Chondrocyte (in vitro differentiated cells): ENCODE results near the gene DGKI. TPM values are rescaled to one million over a fixed set of nuclear protein-coding genes. Genes with fewer than 3 reads are reported as not detected.

Experiments used
- DNase-seq: peaks from one replicate; pipeline ENCODE4 v3.0.0; 2021; ENCODE audit warnings: mixed read lengths, low spot score
- H3K27ac Mint-ChIP-seq: one replicate; pipeline ENCODE4 v1.8.0; 2021; ENCODE audit warnings: mild to moderate bottlenecking, moderate library complexity, mixed read lengths; ENCODE audit not compliant: unreplicated experiment
- H3K27me3 Mint-ChIP-seq: 2 replicates; pipeline ENCODE4 v1.8.0; 2021; ENCODE audit warnings: low read depth, mixed read lengths
- H3K36me3 Mint-ChIP-seq: 2 replicates; pipeline ENCODE4 v1.8.0; 2021; ENCODE audit warnings: low read depth, mixed read lengths
- H3K4me1 Mint-ChIP-seq: 2 replicates; pipeline ENCODE4 v1.8.0; 2021; ENCODE audit warnings: low read depth, mild to moderate bottlenecking, mixed read lengths
- H3K4me3 Mint-ChIP-seq: one replicate; pipeline ENCODE4 v1.8.0; 2021; ENCODE audit warnings: mild to moderate bottlenecking, moderate library complexity, mixed read lengths; ENCODE audit not compliant: unreplicated experiment
- H3K9me3 Mint-ChIP-seq: 2 replicates; pipeline ENCODE4 v1.8.0; 2021; ENCODE audit warnings: low read depth, mixed read lengths
- total RNA-seq: library from RNA; stranded (reverse); gene quantifications from 3 replicates; pipeline ENCODE4 v1.2.1, GENCODE V29; 2021
- TF ChIP-seq, protein P1 (sequence below): fragments of 200-600 bp; sonication (generic); IDR thresholded peaks from 2 replicates; pipeline ENCODE4 v1.5.0; 2021; ENCODE audit warnings: antibody characterized with exemption, mild to moderate bottlenecking, moderate library complexity

The DGKI gene
- total RNA-seq, 1 donor from 2014 or later = 15.3 TPM

DNA sequence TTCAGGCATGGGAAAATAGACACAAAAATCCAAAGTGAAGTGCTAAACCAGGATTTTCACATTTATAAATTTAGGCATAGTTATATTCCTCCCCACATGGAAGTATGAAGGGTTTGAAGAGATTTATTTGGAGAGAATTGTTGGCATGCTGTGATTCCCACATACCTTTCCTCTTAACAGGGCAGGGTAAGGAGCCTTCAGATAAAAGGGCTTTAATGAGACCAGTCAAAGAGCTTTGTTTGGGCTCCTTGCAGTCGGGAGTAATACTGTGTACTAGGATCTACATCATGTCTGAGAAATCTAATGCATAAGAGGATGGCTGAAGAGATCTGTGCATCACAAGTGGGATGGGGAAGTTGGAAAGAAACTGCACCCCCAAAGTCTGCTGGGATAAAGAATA lies 362.4 kb downstream of the DGKI start:
- TF ChIP-seq, protein P1, sequence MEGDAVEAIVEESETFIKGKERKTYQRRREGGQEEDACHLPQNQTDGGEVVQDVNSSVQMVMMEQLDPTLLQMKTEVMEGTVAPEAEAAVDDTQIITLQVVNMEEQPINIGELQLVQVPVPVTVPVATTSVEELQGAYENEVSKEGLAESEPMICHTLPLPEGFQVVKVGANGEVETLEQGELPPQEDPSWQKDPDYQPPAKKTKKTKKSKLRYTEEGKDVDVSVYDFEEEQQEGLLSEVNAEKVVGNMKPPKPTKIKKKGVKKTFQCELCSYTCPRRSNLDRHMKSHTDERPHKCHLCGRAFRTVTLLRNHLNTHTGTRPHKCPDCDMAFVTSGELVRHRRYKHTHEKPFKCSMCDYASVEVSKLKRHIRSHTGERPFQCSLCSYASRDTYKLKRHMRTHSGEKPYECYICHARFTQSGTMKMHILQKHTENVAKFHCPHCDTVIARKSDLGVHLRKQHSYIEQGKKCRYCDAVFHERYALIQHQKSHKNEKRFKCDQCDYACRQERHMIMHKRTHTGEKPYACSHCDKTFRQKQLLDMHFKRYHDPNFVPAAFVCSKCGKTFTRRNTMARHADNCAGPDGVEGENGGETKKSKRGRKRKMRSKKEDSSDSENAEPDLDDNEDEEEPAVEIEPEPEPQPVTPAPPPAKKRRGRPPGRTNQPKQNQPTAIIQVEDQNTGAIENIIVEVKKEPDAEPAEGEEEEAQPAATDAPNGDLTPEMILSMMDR = no peak
- Mint-ChIP-seq H3K27ac (no peak overlapping the region), H3K9me3 (peaks cover 6% of the 10 kb centered on the region), H3K36me3 (peaks cover 7% of the 10 kb centered on the region), H3K4me3 (no peak overlapping the region), H3K27me3 (no peaks in the 10 kb centered on the region), H3K4me1 (peaks cover 30% of the 10 kb centered on the region)
- DNase-seq = no peak

GRCh38 chr7:137482466-137482865 lies 364.3 kb downstream of the DGKI start:
- H3K9me3 Mint-ChIP-seq = peaks cover 6% of the 10 kb centered on the region
- H3K4me1 Mint-ChIP-seq = peaks cover 30% of the 10 kb centered on the region
- H3K36me3 Mint-ChIP-seq = peaks cover 7% of the 10 kb centered on the region
- DNase-seq = no peak
- H3K27me3 Mint-ChIP-seq = no peaks in the 10 kb centered on the region
- no peak overlapping the region for H3K4me3 Mint-ChIP-seq
- TF ChIP-seq, protein P1 = no peak
- peak overlapping the region; percentile 64 for H3K27ac Mint-ChIP-seq

DNA sequence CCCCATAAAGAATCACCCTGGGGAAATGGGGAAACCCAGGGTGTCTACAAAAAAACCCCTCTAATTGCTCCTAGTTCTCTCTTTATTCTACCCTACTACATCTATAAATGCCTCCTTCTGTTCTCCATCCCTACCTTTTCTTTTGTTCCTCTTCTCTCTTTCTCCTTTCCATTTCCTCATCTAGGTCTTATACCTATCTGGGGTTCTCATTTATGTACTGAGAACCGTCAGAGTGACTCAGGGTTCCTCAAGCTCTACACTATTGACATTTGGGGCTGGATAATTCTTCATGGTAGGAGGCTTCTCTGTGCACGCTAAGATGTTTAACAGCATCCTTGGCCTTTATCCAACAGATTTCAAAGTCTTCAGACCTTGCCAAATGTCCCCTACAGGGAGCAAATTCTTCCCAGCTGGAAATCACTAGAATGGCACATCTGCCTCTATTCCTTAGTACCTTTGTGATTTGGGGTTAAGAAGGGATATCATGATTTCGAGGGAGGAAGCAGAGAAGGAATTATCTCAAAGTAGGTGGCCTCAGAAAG lies 365.9 kb downstream of the DGKI start:
- H3K4me3 Mint-ChIP-seq = no peak overlapping the region
- H3K4me1 Mint-ChIP-seq = peaks cover 42% of the 10 kb centered on the region
- TF ChIP-seq, protein P1 = no peak
- no peak overlapping the region for H3K27ac Mint-ChIP-seq
- peaks cover 7% of the 10 kb centered on the region for H3K36me3 Mint-ChIP-seq
- H3K9me3 Mint-ChIP-seq = peaks cover 6% of the 10 kb centered on the region
- H3K27me3 Mint-ChIP-seq = no peaks in the 10 kb centered on the region
- no peak for DNase-seq

- H3K9me3 Mint-ChIP-seq = peaks cover 6% of the 10 kb centered on the region
- TF ChIP-seq, protein P1 = no peak
- no peak for DNase-seq
- peaks cover 7% of the 10 kb centered on the region for H3K36me3 Mint-ChIP-seq
- H3K4me1 Mint-ChIP-seq = peaks cover 43% of the 10 kb centered on the region
- no peak overlapping the region for H3K27ac Mint-ChIP-seq
- H3K4me3 Mint-ChIP-seq = no peak overlapping the region
- H3K27me3 Mint-ChIP-seq = no peaks in the 10 kb centered on the region
Measured at GRCh38 chr7:137480401-137480800, 366.4 kb downstream of the DGKI start.

DNA sequence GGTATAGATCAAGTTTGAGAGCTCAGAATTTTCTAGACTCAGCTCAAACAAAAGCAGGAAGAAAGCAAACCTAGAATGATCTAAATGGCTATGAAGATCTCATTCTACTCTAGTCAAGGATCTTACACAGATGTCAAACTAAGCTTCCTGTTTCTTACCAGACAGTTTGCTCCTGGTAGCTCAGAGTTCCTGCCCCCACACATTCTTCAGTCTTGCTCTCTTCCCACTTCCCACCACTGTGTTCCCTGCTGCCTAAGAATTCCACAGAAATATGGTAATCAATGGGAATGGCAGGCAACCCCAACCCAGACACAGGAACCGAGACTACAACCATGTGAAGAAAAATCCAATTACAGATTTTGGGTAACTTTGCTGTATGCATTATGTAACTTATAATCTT lies 369.8 kb downstream of the DGKI start:
- TF ChIP-seq, protein P1 = no peak
- H3K36me3 Mint-ChIP-seq = no peaks in the 10 kb centered on the region
- H3K9me3 Mint-ChIP-seq = no peaks in the 10 kb centered on the region
- H3K27me3 Mint-ChIP-seq = no peaks in the 10 kb centered on the region
- peak overlapping the region; percentile 14 for H3K27ac Mint-ChIP-seq
- DNase-seq = no peak
- no peak overlapping the region for H3K4me3 Mint-ChIP-seq
- H3K4me1 Mint-ChIP-seq = peaks cover 31% of the 10 kb centered on the region
